Effector CD4-positive, alpha-beta T cell (primary cell): ENCODE results near the gene NTRK3.

Source experiments
- DNase-seq: peaks from one replicate; pipeline ENCODE4 v3.0.0-alpha.2; 2020

The NTRK3 gene

DNA sequence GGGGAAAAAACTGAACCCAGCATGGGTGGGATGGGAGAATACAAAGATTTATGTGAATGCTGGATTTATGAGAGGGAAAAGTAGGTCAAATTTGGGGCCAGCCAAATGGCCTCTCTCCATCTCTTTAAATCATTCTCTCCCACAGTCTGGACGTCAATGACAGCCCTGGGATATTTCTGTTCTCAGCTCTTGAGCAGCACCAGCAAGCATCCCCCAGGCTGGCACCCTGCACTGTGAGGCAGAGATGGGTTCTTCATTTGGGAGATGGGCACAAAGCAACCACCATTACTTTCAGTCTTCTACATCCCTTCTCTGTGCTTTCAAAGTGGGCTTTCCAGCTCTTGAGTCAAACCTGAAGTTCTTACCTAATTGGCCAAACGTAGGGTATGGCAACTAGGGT lies 321.0 kb downstream of the NTRK3 start:
- no peak for DNase-seq

DNA sequence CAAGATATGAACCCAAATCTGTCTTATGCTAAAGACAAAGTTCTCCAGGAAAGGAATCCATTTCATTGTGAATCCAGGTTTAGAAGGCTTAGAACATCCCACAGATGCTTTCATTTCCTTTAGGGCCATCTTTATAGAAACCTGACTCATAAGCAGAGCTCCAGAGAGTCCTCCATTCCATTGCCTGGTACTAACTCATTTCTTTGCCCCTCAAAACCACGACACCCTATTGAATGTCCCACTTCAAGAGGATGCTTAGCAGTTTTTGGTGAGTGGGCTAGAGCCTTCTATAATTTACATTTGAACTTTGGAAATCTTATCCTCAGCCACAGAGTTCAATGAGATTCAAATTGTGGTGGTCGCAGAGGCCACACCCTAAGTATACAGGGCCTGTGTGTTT lies 325.0 kb downstream of the NTRK3 start:
- no peak for DNase-seq

DNA sequence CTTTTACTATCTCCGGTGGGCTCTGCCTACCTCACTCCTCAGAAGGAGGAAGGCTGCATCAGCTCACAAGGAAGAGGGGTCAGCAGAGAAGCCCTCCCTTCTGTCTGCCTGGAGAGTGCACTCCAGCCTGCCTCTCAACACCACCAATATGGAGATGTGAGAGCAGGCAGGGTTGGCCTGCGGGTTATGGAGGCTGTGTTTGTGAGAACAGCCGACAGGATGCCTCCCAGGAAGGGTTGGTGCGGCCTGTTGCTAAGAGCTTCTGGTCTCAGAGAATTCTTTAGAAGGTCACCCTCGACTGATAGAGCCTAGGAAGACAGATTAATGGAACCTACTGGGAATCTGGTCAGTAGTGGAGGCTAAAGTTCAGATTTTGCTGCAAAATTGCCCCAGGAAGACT lies 326.1 kb downstream of the NTRK3 start:
- no peak for DNase-seq

DNA sequence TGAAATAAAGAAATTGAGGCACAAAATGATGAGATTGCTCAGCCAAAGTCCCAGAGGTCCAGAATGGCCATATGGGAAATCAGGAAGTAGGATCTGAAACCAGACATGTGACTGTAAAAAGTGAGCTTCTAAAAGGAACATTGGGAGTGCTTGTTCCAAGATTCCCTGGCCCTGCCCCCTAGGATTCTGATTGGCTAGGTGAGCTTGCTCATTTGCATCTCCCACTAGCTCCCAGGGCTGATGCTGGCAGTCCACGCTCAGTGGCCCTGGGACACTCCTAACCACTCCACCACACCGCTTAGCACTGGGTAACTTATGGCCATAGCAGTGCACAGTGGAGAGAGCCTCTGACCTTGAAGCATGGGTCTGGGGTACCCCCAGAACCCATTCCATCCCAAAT lies 326.7 kb downstream of the NTRK3 start:
- no peak for DNase-seq

DNA sequence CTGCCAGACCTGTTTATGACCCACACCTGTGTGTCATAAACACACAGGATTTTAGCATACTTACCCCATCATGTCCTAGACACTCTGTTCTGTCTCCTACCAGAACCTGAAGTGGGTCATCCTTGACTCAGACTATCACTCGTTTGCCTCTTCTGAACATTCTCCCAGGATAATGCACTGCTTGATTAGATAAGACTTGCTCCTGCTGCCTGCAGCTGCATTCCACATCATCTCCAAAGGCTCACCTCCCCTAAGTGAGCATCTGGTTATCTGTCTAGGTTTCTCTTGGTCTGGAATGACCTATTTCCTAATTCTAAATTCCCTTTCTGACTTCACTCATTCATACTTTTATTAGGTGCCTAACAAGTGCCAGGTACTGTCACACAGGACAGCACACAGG lies 332.1 kb downstream of the NTRK3 start:
- no peak for DNase-seq

DNA sequence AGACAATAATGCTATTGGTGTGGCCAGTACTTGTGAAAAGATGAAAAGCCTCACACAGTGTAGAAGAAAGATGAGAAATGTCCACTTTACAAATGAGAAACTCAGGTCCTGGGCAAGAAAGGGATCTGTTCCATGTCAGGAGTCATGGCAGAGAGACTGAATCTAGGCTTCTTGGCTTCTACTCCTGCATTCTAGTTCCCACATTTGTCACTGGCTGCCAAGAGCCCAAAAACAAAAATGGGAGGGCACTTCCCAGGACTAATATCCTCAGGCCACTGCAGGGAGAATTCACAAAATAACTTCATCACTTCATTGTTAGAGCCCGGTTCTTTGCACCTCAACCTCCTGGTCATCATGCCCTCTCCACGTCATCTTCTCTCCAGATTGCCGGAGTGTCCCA lies 337.5 kb downstream of the NTRK3 start:
- no peak for DNase-seq

DNA sequence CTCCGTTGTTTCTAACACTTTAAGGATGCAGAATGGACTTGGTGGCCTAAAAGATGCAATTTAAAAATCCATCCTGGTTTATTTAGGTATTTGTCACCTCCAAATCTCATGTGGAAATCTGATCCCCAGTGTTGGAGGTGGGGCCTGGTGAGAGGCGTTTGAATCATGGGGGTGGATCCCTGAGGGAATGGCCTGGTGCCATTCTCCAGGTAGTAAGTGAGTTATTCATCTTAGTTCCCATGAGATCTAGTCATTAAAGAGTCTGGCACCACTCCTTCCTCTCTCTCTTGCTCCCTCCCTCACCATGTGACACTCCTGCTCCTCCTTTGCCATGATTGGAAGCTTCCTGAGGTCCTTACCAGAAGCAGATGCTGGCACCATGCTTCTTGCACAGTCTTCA lies 339.1 kb downstream of the NTRK3 start:
- no peak for DNase-seq

DNA sequence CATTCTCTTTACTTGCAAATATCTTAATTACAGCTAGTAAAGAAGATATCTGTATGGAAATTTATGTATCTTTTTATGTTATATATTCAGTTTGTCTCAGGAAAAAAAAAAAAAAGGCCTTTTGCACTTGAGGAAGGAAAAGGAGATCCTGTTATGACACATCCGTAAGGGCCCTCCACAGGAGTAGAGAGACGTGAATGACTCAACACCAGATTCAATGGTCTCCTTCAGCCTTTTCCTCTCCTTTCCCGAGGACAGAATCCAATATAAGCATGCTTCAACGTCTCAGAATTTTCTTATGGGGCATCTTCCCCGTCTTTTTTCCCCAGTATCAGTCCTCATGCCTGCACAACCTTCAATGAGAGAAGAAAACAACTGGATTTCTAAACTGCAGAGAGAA lies 340.3 kb downstream of the NTRK3 start:
- no peak for DNase-seq

DNA sequence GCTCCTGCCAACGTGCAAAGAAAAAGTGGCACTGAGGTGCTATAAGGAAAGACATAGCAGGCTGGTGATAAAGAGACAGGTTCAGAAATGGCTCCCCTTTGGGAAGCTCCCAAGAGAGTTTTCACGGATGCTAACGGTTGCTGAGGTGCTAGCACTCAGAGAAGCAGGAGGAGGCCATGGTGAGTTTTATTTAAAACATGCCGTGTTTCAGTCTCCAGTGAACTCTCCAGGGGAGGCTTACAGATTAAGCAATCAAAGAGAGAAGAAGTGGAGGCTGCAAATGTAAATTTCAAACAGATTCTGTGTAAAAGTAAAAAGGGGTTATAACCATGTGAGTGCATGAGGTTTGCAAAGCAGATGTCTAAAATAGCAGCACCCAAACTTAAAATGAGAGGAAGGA lies 346.2 kb downstream of the NTRK3 start:
- DNase-seq: no peak

DNA sequence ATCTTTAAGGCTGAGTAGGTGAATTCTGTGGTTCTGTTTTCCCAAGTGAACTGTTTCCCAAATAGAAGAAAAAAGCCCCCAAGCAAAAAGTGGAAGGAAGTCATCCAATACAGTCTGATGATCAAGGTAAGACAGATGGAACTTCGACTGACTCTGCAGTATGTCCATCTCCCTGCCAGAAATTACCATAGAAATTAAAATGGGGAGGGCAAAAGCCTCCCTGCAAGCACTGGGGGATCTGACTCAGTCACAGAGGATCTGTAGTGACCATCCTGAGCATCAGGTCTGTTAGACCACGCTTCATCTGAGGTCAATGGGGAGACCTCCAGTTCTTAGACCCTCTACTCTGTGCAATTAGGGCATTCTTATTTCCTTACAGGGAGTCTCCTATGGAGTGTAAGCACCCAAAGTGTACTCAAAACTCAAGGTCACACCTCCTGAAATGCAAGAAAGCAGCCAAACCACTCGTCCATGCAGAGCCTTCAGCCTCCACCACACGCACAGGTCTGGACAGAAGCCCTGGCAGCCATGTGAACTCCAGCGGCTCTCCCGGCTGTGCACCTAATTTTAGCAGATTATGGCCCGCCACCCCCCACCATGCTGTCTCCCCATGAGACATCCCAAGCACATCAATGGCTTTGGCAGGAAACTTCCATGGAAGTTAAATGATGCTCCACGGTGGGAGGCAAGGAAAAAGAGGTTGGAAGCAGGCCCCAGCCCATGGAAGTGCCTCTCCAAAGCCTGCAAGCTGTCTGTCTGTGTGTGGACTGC lies 348.7 kb downstream of the NTRK3 start:
- DNase-seq: no peak

DNA sequence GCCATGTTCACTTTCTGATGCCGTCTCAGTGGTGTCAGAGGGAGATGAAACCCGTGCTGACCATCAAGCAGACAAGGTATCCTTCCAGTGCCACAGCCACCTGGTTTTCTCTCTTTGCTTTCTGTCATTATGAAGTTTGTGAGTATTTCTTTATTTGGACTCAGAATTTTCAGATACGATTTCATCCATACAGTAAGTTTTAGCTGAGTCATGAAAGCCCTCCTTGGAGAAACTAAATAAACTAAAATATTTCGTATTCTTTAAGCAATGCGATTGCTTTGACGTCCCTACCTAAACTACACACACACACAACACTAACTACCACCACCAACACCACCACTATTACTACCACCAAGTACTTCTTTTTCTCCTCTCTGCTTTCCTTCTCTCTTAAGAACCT lies 350.1 kb downstream of the NTRK3 start:
- no peak for DNase-seq

DNA sequence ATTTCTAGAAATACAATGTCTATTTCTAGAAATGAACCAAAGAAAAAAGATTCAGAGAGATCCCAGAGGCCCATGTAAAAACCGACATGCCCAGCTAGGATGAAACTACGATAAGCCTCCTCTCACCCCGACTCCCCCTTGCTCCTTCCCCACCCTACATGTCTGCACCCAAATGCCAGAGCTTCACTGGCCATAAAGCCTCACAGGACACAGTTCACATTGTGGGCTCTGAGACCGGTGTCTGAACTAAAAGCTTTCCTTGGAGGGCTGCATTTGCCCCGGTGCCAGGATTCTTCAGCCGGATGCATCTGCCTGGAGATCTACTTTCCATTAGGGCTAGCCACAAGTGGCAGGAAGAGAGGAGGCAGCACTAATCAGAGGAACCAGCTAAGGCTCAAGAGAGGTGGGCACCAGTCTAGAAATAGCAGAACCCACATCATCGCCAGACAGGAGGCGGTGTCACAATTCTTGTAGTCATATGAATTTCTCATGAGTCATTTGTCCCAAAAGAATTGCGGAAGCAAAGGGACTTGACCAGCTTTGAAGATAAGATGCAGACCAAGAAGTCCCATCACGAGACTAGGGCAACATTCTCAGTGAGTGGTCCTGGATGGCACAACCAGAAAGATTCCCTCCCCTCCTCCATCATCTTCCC lies 353.6 kb downstream of the NTRK3 start:
- no peak for DNase-seq

DNA sequence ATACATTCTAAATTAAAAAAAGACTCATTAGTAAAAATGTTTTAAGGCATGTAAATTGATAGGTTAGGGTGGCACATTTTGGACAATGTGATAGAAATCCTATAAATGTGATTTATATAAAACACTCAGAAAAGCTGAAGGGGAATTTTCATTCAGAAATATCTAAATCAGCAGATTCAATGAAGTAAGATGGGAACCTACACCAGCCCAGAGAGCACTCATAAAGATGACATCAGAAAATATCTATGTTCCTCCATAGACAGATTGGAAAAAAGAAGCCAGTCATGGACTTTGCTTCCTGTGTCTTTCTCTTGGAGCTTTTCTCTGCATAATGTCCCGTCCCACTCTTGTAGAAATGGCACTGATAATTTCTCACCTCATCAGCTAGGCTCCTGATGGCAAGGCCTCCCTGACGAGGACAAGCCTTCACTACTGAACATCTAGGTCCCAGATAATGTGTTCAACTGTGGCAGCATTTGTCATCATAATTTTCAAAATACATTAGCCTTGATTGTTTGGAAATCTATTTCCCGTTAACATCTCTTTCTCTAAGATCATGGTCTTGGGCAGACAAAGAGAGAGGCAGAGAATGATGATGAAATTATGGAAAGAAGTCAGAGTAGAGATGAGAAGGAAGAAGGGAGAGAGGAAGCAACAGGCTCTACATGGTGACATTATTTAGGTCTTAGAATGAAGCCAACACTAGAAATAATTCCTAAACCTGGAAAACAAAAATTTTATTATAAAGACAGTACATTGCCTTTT lies 354.4 kb downstream of the NTRK3 start:
- DNase-seq: no peak

DNA sequence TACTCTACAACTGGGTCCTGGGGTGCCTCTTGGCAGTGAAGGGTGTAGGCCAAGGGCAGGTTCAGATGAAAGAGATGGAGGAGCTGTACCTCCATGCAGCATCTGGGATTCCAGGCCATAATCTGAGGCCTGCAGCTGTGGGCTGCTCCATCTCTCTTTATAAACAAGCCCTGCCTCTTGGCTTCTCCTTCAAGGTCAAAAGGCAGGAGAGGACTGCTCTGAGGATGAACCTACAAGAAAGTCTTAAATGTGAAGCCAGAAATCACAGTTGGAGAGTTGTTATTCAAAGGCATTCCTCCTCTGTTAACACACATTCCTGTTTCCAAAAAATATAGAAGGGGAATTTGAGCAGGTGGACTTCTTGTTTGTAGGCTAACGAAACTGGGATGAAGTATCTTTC lies 355.5 kb downstream of the NTRK3 start:
- DNase-seq: no peak

DNA sequence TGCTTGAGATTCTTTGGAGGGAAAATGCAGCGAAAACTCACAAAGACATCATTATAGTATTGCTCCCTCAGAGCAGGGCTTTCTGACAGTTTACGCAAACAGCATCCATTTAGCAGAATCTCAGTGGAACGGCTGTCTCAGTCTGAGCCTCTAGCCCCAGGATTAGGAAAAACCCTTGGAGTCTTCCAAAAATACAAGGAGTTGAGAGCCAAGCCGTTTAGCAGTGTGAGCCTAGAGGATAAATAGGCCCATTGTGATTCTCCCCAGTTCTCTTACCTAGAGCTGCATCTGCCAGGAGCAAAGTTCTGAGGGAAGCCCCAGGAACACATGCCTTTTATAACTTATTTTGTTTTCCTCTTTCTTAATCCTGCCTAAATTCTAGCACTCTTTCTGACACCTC lies 359.6 kb downstream of the NTRK3 start:
- DNase-seq: no peak

DNA sequence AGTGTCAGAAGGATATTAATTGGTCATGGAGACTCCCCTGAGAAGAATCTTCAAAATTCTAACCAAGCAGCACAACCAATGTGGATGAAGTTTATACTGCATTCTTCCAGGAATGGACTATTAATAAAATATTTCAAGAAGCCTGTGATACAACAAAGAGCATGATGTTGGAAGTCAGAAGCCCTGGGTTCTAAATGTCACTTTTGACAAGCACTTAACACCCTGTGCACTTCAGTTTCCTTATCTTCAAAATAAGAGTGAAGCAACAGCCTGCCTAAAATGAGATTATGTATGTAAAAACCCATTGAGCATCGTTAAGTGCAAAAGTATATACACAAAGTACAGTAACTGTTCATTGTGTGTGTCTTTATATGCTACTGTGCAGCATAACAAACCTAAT lies 369.4 kb downstream of the NTRK3 start:
- DNase-seq: no peak

DNA sequence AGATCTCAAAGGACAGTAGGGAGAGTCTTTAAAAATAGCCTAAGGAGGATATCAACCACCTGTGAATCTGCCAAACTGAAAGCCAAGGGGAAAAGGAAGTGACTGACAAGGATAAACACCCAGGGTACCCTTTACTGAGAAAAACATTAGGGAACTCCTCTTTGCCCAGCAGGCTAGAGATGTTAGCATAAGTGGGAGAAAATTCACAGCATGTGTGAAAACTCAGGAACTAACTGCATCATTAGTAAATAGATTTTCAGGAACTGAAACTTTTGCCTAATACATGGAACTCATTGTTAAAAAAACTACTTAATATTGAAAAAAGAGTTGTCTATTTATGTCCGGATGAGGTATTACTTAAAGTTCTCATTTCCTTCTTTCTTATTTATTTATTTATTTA lies 375.5 kb downstream of the NTRK3 start:
- no peak for DNase-seq

DNA sequence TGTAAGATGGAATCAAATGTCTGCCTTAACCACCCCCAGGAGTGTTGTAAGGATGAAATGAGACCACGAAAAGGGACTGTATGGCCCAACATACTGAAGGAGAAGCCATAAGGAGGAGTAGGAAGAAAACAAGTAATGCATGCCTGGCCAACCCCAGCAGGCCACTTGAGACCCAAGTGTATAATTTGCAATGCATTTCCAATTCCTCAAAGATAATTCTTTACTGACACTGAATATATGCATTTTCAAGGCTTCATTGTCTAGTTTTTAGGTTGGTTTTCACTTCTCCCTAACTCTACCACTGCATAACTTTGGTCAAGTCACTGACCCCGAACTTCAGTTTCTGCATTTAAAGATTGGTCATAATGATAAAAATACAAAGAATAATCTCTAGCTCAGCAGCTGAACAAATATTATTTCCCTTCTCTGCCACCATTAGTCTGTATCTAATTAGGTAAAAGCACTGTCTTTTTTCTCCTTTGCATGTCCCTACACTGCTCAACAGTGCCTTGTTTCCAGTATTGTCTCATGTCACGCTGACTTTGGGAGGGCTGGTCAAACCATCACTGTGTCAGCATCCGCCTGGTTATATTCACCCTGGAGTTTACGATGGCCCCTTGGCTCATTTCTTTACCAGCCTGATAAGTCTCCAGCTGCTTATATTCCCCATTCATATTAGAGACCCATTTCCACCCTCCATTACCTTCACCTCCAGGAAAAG lies 378.6 kb downstream of the NTRK3 start:
- DNase-seq: no peak

DNA sequence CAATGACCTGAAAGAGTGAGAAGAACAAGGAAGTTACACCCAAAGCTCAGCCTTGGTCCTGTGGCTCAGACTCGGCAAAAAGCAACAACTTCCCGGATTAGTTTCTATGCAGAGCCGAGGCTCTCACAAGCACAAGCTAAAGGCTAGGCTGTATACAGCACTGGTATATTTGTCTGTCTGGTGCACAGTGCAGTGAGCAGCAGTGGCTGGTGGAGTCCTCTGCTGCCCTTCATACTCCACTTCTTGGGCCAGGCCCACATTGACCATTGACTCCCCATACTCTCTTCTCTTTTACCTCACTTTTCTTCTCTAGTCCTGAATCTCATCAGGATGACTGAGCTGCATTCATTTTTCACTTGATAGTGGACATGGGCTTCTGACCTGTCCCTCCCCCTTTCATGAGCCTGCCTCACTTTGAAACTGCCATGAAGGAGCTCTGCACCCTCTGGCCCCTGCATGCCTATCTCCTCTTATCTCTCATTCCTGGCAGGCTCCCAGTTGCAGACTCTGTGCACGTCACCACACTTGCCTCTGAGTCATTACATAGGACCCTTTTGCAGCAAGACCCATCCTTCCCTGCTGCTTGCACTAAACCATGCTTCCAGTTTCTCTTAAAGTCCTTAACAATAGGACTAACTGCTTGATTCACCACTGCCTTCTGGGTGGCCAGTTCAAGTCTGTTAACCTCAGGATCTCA lies 379.3 kb downstream of the NTRK3 start:
- DNase-seq: no peak

DNA sequence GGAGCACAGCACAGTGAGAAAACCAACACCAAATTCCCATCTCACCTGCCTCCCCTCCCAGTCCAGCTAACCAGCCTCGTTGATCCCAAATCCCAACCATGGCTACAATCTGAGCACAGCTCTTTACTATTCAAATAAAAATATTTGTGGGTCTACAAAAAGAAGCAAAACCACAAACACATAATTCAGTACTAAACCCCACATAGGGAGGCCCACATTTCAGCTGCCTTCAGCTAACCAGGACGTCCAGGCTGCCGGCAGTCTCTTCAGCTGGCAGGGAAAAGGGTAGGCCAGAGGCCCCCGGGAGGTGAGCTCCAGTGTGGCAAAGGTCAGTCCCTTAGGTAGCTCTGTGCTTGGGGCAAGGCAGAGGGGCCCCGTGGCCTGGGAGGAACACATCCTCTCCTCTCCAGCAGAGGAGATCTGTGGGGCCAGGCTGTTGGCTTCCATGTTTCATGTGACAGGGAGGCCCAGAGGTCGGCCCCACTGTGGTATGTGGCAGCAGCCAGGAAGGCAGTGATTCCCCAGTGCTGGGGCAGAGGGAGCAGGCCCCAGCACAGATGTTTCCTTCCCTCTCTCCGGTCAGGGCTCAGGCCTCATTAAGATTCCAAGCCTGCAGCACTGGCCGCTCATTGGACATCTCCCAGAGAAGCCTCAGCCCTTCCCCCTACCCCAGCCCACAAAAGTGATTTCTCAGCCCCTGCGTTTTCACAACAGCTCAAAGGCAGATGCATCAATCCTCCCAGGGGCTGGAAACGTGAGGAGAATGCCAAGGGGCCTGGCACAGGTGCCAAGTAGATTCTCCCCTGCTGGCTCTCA lies 381.4 kb downstream of the NTRK3 start:
- no peak for DNase-seq

DNA sequence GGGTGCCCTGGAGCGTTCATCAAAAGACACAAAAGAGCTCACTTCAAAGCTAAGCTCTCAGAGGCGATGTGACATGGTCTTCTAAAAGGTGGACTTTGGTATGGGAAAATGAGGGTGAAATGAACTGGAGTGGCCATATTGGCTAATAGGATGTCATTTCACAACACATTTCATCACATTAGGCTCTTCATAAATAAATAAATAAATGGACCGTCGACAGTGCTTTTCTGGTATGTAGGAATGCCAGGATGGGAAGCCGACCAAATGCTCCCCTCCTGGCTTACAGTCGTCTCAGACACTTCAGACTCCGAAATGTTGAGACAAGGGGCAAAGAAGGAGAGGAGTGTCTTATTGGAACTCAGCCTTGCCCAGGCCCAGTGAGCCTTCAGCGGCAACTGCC lies 383.0 kb downstream of the NTRK3 start:
- no peak for DNase-seq
